VCaP (cell line): ENCODE data around the gene WNT6.

Source experiments
- H3K27ac ChIP-seq: fragments of 450-650 bp; 2 replicates; pipeline ENCODE4 v1.5.1; 2017
- TF ChIP-seq, protein P1 (sequence below): fragments of 450-650 bp; conservative IDR thresholded peaks from 2 replicates; pipeline ENCODE4 v1.5.1; 2017; ENCODE audit warnings: mild to moderate bottlenecking, moderate library complexity

Gene WNT6

DNA sequence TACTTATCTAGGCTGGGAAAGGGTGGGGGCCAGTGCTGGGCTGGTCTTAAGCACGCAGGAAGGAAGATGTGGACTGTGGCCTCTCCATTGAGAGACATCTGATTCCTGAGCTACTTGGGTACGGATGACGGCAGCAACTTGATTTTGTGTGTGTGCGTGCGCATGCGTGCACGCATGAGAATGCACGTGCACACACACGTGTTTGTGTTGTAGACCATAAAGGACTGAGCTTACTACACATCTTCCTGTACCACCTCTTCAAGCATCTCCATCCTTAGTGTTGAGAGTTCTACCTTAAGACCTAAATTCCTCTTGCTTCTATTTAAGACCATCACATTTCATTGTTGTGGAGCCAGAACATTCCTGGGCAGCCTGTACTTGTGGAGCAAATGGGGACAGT lies 9.5 kb downstream of the WNT6 start:
- H3K27ac ChIP-seq = no peak overlapping the region
- TF ChIP-seq, protein P1, sequence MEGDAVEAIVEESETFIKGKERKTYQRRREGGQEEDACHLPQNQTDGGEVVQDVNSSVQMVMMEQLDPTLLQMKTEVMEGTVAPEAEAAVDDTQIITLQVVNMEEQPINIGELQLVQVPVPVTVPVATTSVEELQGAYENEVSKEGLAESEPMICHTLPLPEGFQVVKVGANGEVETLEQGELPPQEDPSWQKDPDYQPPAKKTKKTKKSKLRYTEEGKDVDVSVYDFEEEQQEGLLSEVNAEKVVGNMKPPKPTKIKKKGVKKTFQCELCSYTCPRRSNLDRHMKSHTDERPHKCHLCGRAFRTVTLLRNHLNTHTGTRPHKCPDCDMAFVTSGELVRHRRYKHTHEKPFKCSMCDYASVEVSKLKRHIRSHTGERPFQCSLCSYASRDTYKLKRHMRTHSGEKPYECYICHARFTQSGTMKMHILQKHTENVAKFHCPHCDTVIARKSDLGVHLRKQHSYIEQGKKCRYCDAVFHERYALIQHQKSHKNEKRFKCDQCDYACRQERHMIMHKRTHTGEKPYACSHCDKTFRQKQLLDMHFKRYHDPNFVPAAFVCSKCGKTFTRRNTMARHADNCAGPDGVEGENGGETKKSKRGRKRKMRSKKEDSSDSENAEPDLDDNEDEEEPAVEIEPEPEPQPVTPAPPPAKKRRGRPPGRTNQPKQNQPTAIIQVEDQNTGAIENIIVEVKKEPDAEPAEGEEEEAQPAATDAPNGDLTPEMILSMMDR = no peak

DNA sequence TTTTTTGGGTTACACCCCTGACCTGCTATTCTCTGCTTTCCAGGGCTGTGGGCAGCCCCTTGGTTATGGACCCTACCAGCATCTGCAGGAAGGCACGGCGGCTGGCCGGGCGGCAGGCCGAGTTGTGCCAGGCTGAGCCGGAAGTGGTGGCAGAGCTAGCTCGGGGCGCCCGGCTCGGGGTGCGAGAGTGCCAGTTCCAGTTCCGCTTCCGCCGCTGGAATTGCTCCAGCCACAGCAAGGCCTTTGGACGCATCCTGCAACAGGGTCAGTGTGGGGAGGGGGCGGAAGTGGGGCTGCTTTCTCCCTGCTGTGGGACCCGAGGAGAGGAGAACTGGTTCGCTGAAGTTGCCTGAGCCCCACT lies 11.4 kb downstream of the WNT6 start:
- TF ChIP-seq, protein P1 = no peak

DNA sequence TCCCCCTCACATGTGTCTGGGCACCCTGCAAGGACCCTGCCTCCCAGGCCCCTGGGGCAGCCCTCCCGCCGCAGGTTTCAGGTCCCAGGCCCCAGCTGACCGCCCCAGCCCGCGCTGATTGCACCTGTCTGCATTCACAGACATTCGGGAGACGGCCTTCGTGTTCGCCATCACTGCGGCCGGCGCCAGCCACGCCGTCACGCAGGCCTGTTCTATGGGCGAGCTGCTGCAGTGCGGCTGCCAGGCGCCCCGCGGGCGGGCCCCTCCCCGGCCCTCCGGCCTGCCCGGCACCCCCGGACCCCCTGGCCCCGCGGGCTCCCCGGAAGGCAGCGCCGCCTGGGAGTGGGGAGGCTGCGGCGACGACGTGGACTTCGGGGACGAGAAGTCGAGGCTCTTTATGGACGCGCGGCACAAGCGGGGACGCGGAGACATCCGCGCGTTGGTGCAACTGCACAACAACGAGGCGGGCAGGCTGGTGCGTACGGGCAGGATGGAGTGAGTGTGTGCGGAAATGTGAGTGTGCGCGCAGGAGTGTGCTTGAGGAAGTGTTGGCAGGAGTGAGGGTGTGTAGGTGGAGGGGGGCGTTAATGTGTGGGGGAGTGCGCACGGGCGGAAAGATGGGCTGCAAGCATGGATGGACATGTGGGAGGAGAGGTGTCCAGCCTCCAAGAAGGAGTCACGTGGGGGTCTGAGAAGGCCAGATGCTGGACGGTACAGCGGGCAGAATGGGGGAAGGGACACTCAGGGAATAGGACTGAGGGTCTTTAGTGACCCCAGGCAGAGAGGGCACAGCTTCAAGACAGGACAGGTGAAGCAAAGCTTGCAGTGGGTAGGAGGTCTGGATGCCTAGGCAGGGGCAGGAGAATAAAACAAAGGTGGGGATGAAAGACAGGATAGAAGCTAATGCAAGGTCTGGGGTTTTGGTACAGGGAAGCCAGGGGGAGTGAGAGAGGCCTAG lies 12.0 kb downstream of the WNT6 start:
- no peak overlapping the region for H3K27ac ChIP-seq

More for the DNA sequence above, 11.4 kb downstream of the WNT6 start:
- no peak overlapping the region for H3K27ac ChIP-seq

DNA sequence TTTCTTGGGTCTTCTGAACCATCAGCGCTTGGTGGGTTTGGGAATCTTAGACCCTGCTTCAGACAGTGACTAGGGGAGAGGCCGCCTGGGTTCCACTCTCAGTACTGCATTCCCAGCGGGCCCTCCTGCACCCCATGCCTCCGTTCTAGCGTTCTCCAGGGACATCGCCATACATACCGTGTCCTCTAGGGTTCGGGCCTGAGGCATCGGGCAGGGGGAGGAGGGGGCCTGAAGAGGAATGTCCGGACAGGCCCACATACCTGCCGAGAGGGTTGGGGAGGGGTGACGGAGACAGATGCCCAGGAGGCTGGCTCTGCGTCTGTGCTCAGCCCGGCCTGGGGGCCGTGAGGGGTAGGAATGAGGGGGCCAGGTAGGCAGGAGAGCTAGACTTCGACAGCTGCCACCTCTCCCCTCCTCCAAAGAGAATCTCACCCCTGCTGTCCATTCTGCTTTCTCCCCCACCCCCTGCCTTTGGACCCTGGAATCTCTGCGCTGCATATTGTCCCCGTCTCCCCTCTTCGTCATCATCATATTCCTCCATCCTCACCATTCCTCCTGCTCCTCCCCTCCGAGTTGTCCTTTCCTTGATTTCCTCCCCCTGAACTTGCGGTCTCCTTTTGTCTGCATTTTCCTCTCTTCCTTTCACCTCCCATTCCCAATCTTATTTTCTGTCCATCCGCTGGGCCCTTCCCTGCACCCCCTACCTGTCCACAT lies 13.2 kb downstream of the WNT6 start:
- TF ChIP-seq, protein P1 = no peak
- H3K27ac ChIP-seq = no peak overlapping the region

More for the DNA sequence above, 12.0 kb downstream of the WNT6 start:
- TF ChIP-seq, protein P1 = no peak

DNA sequence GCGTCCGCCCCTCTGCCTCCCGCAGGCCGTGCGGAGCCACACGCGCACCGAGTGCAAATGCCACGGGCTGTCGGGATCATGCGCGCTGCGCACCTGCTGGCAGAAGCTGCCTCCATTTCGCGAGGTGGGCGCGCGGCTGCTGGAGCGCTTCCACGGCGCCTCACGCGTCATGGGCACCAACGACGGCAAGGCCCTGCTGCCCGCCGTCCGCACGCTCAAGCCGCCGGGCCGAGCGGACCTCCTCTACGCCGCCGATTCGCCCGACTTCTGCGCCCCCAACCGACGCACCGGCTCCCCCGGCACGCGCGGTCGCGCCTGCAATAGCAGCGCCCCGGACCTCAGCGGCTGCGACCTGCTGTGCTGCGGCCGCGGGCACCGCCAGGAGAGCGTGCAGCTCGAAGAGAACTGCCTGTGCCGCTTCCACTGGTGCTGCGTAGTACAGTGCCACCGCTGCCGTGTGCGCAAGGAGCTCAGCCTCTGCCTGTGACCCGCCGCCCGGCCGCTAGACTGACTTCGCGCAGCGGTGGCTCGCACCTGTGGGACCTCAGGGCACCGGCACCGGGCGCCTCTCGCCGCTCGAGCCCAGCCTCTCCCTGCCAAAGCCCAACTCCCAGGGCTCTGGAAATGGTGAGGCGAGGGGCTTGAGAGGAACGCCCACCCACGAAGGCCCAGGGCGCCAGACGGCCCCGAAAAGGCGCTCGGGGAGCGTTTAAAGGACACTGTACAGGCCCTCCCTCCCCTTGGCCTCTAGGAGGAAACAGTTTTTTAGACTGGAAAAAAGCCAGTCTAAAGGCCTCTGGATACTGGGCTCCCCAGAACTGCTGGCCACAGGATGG lies 14.0 kb downstream of the WNT6 start:
- H3K27ac ChIP-seq = no peak overlapping the region
- TF ChIP-seq, protein P1 = no peak

DNA sequence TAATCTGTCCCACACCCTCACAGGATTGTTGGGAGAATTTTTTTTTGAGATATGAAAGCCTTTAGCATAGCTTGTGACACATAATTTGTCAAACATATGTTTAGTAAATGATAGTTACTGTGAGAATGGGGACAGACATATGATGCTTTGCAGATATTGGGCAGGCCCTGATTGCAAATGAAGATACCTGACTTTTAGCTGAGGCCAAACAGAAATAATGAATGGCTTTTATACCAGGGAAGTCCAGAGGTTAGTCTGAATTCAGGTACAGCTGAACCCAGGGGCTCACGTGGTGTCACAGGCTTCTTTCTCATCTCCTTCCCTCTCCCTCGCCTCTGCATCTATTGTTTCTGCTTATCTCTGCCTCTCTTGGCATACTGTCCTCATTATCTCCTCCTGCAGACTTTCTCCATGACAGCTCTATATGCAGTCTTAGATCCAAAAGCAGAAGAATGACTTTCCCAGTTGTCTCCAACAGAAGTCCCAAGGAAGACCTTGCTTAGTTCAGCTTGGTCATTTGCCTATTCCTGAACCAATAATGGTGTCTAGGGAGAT lies 16.2 kb downstream of the WNT6 start:
- TF ChIP-seq, protein P1 = no peak
- no peak overlapping the region for H3K27ac ChIP-seq
